HG02610 (cell line): ENCODE results near the gene ME3.

Experiments
- ATAC-seq: cut with Tn5 transposase; IDR thresholded peaks from one replicate; pipeline ENCODE4 v1.9.1; 2021; ENCODE audit warnings: mild to moderate bottlenecking, moderate library complexity; ENCODE audit not compliant: unreplicated experiment

The ME3 gene

DNA sequence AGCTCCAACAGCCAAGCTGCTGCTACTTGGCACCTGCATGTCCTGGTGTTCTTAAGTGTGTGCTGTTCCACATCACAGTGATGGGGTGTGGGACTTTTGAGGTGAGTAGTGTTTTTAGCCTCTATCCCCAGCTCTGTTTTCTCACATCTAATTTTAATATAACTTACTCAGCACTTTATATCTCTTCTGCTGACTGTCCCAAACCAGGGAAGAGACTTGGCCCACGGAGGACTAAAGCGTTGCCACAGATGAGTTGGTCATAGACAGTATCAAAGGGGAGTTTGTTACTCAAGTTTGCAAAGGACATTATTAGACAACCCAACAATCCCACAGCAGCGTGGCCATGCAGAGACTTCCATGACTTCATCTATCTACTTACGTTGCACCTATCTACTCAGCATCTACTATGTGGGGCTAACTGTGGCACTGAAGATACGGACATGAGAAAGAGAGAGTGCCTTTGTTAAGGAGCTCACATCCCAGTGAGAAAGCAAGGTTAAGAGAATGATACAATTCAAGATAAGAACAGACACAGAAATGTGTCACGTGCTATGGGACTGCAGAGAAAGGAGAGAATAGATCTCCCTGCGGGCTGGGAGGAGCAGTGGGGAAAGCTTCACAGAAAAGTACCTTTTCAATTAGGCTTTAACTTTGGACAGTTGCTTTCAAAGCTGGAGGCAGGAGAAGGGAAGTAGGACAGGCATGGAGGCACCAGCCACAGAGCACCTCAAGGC, 82.4 kb downstream of the ME3 start:
- no peak for ATAC-seq

DNA sequence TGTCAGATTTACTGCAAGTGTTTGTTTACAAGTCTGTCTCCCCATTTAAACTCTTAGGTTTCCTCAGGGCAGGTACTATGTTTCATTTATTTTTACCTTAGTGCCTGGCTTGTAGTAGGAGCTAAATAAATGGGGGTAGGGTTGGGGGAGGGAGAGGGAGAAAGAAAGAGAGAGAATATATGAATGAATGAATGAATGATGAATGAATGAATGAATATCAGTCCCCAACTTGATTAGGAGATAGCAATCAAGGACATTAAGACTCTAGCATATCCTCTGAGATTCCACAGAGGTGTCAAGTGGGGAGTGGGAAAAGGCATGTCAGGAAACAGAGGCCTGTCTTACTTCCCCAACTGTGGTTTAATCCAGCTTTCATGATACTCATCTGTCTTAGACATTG, 83.2 kb downstream of the ME3 start:
- no peak for ATAC-seq

DNA sequence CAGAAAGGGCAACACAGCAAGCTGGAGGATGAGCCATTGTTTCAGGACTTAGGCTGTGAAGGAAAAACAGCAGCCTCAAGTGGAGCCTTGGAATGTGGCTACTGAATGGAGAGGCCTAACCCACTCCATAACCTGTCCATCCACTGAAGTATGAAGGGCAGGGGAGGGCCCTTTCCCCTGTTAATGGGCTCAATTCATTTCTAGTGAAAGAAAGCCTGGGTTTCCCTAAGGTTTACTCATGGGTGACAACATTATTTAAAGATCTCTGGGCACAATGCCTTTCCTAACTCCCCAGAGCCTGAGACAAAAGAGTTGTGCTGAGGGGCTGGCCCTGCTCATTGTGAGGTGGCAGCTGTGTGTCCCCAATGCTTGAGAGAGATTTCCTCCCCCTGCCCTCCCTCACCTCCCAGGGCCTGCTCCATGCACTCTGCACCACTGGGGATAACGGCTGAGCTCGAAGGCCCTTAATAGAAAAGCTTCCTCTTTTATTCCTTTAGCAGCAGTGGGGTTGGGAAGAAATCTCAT, 83.8 kb downstream of the ME3 start:
- ATAC-seq: no peak

DNA sequence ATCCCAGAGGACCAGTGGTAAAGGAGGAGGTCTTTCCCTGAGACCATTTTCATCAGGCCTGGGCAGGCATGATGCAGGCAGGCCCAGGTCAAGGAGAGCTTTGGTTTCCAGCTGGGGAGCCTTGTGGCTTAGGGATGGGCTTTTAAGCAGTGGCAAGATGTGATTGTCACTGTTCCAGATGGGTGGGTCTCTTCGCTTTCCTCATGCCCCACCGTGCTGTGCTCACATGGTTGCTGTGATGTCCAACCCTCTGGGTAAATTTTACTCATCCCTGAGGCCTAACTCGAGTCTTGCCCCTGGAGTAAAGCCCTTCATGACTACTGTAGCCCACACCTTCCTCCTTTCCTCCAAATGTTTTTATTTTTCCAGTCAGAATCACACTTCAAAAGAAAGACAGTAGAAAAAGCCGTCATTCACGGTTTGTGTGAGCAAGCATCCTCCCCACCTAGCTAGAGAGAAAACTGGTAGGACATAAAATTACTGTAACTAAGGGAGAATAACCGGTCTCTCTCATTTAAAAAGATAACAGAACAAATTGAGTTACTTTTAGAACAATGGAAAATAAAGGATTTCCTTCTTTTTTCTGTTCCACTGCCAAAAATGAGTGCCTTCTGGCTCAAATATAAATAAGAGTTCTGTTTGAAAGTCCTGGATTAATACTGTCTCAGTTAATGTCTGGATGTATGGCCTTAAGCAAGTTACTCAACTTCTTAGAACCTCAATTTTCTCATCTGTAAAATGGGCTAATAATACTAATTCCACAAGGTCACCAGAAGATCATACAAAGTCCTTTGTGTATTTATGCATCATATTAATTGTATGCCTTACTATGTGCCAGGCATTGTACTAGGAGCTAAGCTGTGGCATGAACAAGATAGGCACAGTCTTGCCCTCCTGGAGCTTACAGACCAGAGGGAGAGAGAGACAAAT, 84.9 kb downstream of the ME3 start:
- no peak for ATAC-seq

DNA sequence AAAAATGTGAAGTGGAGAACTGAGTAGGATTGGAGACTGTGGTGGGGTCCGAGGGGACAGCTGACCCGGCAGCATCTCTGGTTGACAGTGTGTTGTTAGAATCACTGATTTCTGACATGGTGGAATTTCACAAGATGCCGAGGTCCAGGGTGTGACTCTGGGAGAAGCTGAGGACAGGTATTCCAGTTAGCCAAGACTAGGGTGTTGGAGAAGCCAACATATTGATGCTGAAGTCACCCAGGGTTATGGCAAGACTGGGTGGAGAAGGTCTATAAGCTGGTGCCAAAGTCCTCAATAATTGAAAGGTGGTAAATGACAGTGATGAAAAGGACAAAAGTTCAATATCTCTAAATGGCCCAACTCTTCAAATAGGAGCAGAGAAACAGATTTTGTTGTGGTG, 86.1 kb downstream of the ME3 start:
- ATAC-seq: no peak

DNA sequence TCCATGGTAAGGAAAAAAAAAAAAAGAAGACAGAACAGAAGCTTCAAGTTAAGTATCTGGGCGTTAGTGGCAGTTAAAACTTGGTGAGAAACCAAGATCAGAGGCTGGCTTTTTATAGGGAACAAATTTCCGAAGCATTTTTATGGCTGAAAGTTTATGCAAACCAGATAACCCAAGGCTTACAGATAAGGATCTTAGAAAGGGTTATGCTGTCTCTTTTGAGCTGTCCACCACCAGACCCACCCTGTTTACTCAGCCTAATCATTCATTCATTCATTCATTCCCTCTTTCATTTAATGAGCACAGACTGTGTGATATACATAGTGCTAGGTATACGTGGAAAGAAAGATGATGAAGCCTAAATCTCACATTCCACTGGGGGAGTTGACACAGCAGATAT, 89.5 kb downstream of the ME3 start:
- no peak for ATAC-seq

DNA sequence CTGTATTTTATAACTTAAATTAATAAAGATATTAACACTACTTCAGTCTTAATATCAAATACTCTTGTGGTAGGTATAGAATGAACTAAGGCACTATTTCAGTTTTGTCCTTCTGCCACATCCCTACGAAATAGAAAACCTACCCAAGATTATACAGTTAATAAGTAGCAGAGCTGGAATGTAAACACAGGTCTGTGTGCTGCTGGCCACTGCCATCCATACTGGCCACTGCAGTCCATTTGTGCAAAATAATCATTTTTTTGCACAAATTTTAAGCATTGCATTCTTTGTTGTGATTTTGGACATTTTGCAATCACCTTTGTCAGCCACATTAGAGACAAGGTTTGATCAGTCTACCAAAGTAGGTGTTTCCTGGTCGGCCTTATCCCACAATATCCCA, 91.9 kb downstream of the ME3 start:
- no peak for ATAC-seq

DNA sequence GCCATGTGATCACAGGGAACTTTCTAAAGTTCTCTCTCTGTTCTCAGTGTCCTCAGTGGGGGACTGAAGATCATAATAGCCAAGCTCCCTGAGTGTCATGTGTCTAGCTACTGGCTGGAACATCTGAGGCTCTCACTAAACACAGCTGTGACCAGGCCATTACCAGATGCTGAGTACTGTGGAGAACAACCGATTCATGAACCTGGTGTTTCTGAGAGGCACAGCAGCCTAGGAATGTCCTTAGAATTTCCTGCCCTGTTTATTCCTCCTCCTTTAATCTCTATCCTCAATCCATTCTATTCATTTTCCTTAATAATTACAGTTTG, 93.0 kb downstream of the ME3 start:
- ATAC-seq: no peak

DNA sequence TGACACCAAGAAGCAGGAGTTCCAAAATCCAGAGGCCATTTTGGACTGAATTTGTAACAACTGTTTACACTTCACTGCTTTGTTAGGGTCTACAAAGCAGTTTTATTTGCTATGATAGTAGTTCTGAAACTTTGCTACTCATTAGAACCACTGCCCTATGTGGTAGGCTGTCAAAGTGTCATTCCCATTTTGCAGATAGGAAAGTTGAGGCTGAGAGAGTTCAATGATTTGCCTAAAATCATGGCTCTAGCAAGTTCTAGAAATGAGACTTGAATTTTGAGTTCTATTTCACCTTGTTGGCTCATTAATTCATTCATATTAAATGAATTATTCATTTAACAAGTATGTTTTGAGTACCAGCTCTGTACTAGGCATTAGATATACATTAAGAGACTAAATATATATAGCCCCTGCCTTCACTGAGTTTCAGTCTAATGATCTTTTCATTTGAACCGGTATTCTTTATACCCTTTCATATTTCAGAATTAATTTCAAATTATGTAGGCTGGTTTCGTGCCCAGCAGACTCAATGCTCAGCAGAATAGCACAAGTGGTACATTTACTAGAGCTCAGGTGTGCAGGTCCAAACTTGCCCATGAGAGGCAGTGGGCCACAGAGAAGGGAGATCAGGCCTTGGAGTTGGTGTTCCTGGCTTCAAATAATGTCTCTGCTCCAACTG, 93.5 kb downstream of the ME3 start:
- ATAC-seq: no peak

DNA sequence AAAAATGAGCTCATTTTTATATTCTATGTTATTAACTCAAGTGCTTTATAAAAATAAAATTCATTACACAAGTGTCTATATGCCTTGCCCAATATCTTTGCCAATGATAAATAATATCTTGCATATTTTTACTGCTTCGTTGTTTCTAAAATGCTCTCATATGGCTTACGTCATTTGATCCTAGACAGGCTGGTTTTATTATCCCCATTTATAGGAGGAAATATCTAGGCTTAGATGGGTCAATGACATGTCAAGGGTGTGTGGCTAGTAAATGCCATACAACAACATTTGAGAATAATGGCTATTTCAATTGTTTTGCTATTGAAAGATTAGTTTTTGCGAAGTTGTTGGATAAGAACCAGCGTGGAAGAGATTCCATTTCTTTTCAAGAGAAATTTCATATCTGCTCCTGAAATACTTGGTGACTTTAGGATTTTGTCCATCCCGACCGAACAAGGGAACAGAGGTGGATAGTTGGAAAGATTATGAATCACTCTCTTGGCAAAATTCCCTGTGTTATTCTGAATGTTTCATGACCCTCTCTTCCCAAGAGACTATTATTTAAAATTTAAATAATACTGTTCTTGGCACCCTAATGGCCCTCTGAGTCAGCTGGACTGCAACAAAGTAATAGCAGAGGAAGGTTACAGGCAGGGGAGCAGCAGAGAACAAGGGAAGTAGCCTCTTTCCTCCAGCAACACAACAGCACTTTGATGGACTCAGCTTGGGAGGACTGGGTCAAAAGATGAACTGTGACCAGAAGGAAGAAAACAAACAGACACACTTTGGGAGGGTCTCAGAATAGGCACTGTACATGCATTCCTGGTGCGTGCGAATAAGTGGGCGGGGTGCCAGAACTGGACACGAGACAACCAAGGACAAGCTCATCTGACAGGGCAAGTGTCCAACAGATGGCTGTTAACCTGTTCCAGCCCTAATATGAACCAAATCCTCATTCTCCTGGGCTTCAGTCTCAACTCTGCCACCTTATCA, 94.5 kb downstream of the ME3 start:
- no peak for ATAC-seq

DNA sequence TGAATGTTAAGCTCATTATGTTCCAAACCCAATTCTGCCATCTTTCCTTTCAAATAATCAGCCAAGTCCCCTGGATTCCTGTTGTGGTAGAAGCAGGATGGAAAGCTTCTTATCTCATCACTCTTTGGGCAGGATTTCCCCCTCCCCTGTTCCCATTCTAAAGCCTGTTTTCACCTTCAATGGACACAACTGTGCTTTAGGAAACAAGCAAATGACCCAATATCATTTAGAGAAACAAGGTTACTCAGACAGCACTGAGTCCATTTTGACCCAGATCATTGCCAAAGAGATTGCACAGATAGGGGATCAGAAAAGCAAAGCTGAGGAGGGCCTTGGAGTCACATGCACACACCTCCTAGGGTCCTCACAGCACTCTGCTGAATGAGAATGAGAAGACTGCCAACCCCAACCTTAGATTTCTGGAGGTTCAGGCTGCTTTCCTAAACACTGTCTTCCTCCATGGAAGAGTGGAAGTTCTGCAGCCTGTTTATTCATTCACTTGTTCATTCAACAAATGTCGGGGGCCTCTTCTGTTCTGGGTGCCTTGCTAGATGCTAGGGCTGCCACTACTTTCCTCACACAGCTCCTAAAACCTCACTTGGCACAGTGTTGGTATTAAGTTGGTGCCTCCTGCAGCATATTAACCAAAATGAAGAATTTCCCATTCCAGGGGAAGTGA, 95.3 kb downstream of the ME3 start:
- ATAC-seq: no peak

DNA sequence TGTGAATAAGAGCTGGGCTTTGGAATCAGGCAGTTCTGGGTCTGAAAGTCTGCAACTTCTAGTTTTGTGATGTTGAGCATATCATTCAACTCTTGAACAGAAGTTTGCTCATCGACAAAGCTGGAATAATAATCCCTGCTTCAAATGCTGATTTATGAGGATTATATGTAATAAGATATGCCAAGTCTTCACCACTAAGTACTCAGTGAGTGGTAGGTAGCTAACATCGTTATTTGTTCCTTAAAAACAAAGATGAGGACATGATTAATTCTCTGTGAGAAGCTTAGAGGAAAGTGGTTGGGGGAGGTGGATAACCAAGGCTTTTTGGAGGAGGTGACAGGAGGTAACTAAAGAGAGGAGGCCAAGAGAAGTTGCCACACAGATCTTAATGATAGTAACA, 96.5 kb downstream of the ME3 start:
- ATAC-seq: no peak

DNA sequence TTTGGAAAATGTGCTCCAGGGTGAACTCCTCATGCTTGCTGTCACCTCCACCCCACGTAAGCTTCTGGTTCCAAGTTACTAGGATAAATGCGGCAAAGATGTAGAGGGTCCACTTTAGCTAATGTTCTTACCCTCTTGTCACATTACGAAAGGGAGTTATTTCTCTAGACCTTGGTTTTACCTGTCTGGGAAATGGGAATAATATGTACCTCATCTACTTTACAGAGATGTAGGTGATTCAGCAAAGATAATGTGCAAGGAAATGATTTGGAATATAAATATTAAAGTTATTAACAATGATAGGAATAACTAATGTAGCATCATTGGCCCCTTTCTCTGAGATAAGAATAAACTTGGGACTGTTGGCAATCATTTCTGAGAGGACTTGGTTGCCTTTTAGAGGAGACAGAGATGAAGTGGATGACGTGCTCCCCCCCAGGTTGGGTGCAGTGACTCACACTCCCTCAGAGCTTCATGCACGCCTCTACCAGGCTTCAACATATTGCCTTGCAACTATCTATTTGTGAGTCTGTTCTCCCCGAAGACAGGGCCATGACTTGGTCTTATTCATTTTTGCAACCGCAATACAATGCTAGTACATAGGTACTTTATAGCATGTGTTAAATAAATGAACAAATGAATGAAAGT, 97.1 kb downstream of the ME3 start:
- ATAC-seq: no peak

DNA sequence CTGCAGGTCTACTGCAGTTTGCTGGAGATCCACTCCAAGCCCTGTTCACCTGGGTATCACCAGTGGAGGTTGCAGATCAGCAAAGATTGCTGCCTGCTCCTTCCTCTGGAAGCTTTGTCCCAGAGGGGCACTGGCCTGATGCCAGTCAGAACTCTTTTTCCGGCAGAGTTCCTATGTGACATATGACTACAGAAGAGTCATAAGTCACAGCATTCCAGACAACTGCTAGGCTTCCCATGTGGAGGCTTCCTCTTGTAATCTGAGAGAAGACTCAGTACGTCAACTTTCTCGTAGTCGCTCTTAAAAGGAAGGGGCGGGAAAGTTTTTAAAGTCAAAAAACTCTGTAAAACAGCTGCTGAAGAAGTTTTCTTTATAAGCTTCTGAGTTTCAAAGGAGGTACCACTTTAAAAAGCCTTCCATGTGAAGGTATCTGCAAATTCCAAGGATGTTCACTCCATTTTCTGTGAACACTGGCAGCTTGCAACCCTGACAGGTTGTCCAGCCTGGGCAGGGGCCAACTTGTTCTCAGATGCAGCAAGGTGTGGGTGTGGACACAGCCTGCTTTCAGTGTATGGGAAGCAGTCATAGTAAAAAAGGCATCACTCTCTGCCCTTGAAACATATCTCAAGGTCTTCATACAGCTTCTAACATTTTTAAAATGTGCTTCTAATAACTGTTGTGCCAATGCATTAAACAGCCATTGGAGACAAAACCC, 97.8 kb downstream of the ME3 start:
- ATAC-seq: no peak

DNA sequence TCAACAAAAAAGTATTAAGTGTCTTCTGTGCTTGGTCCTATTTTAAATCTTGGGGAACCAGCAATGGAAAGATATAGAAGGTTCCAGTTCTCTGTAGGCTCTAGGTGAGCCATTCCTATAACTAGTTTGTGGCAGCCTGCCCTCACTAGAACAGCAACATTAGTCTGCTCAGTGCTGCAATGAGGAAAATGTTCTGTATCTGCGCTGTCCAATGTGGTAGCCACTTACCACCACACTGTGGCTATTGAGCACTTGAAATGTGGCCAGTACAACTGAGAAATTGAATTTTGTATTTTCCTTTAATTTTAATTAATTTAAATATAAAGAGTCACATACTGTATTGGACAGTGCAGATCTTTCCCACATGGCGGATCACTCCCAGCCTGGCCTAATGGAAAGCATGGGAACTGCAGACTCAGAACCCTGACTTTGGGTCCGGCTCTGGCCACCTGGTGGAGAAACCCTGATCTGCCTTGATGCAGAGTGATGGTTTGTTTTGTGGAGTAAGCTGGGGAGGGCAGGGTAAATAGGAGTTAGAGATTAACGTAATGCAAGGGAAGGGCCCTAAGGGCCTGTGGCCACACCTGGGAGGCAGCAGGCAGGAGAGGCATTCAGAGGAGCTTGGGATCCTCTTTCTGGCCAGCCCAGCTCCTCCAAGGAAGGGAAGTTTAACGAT, 101.0 kb downstream of the ME3 start:
- no peak for ATAC-seq

DNA sequence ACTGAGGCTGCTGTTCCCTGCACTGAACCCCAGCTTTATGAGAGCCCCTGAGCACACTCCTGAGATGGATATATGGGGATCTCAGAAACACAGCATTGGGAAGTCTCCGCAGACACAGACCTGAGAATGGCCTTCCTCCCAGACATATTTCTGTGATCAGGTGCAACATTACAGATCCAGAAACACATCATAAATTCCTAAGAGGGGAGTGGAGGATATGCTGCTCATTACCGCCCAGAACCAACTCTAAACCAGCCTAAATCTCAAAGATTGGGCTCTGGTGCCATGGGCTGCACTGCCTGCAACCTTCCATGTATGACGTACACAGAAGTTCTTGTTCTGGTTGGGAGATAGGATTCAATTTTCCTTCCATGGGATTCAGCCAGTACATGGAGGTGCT, 102.0 kb downstream of the ME3 start:
- ATAC-seq: no peak

DNA sequence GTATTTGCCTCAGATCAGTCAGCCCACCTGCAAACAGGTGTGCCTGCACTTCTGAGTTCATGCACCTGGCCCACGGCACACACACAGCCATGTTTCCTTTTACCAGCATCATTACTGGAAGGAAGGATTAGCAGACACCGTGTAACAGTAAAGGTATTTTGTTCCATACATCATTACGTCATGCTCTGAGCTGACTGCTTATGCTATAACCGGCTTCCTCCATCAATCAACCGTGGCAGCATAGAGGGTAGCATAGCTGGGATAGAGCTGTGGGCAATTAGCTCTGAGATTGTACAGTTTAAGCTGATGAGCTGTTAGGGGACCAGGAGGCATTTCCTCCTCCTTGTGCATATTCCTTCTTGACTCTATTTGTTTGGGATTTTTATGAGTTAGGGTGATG, 102.4 kb downstream of the ME3 start:
- ATAC-seq: no peak

DNA sequence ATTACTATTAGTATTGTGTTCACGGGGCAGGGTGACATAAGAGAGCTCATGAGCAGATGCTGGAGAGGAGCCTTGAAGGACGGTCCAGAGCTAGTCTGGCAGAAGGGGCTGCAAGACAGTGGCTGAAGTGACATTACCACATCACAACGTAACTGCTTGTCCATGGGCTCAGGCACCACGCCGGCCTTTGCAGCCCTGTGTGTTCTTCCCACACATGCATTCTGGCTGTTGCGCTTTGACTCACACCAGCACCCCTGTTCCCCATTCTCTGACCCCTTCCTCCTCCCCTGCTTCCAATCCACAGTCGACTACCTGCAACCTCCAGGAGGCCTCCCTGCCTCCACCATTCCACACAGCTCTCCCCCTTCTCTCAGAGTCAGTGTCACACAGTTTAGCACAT, 103.3 kb downstream of the ME3 start:
- no peak for ATAC-seq
